Stimulated activated CD8-positive, alpha-beta memory T cell treated with anti-CD3 and anti-CD28 coated beads, Interleukin-15, amount 100 ng/mL, for 1 hour (primary cell): ENCODE measurements around the gene SPSB4.

ENCODE experiments used
- DNase-seq: peaks from one replicate; pipeline ENCODE4 v3.0.0-alpha.2; 2020; ENCODE audit warnings: low read depth

The SPSB4 gene

DNA sequence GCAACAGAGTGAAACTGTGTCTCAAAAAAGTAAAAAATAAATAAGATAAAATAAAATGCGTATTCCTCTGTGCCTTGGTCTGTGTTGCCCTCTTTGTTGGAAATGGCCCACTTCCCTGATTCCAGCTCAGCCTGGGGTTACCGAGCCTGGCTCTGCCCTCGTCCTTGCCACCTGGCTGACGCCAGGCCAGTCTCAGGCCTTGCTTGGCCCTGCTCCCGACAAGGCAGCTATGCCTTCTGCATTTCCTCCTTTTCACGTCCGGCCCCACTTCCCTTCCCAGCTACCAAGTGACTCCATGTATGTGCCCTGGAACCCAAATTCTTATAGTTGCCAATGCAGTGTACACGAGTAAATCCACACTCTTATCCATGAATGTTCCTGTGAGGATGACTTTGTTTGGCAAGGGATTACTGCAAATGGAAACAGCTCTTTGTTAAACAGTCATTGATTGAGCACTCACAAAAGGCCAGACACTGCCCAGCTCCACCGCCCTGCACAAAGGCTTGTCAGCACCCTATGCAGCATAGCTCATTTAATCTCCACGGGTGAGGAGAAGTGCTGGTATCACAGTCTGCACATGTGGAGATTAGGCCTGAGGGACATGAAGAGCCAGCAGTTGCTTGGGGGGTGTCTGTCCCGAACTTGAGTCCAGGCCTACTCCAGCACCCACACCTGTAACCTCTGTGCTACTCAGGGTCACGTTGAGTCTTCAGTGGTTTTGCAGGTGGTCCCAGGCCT is 25.1 kb downstream of the SPSB4 start:
- no peak for DNase-seq

DNA sequence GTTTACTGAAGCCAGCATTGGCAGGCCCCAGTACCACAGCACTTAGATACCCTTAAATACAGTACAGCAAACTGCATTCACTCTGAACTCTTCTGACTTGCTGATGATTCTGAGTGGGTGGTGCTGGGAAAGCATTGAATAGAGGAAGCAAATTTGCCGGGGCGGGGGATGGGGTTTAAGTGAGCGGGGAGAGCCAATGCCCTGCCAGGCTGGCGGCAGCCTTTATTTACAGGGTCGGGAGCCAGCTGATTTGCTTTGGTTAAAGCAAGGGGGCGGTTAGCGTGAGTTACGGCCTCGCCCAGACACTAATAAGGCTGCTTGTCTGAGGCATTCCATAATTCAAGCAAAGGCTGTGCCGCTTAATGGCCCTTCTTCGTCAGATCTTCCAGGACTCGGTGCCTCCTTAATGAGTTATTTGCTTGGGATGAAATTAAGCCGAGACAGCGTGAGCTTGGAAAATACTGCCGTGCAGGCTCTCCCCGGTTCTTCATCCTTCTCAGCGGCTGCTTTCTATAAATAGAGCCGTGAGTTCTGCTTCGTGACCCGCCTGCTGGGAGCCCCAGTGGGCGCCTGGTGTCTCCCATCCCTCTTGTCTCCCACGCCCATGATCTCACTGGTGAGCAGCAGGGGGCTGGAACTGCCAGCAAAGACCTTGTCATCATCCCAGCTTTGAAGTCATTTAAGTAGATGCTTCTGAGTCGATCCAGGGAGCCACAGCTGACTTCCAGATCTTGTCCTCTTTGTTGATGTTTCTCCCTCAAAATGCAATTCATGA is 25.8 kb downstream of the SPSB4 start:
- no peak for DNase-seq

DNA sequence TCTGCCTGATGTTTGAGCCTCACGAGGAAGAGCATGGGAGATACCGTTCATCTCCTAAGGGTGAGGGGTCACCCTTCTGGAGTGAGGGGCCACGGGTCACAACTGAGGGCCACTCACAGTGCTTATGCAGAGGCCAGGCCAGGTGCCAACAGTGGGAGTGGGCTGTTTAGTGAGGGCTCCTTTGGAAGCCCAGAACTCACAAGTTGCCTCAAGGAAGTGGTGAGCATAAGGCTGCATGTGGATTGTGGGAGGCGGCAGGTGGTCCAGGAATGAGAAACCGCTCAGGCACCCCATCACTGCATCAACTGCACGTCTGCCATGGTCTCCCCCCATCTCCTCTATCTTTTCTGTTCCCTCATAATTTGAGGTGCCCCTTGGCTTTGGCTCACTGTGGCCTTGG is 26.5 kb downstream of the SPSB4 start:
- DNase-seq, result no peak

DNA sequence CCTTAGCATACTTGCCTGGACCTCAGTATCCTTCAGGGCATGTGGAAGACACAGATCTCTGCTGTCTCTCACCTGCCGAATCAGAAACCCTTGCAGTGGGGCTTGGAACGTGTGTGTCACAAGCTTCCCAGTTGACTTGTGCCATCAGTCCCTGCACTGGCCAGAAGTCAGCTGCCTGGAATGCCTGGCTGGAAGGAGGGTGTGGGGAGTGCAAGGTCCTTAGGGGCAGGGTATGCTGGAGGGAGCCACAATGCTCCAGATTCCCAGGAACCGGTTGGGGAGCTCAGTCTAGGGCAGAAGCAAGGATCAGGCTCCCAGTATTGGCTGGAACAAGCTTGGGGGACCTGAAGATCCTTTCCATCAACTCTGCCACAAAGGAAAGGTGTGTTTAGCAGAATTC is 27.1 kb downstream of the SPSB4 start:
- no peak for DNase-seq

DNA sequence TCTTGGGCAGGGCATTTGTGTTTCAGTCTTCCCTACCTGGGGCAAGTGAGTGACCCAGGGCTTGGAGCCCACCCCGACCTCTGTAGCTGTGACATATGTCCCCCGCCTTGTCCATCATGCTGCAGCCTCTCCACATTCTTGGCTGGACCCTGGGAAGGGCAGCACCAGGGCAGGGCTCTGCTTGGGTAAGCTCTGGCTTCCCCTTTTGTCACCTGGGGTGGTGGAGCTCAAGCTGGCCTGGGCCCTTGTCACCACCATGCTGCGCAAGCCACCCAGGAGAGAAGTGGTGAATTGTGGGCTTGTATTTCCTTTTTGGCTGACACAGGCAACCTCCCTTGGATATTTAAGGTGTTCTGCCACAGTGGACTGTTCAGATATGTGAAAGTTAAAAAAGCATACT is 29.3 kb downstream of the SPSB4 start:
- DNase-seq, result no peak

DNA sequence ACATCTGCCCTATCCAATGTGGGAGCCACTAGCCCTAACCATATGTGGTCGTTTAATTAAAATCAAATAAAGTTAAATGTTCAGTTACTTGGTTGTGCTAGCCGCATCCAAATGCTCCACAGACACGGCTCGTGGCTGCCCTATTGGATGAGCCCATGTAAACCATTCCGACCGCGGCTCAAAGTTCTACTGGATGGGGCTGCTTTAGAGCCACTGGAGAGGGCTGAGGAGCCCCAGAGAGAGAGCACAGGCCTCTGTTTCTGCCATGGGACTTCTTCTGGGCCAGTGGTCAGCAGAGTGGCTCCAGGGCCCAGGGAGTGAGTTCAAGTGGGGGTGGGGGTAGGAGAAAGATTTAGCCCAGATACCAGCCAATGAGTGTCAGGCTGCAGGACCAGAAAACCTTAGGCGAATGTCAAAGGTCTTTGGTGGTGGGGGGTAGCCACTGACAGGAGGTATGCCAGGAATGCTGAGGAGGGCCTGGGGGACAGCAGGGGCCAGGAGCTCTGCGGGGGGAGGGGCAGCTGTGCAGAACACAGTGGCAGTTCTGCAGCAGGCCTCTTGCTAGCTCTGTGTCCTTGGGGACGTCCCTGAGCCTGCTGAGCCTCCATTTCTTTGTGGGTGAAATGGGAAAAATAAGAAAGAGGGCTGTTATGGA is 30.1 kb downstream of the SPSB4 start:
- DNase-seq, result no peak

DNA sequence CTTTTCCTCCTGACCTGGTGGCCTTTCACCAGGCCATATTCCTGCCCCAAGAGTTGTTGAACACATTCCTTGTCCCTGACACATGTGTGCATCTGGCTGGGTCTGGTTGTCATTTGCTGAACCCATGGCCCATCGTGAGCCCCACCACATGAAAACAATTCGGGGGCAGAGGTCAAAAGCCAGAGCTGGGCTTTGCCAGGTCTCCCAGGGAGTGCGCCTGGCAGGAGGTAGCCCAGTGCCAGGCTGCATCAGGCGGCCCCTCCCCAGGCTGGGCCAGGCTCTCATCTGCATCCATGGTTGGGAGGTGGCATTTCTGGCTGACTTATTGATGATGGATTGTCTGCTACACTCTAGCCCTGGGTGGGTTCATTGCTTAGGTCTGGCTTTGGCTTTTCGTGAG is 30.9 kb downstream of the SPSB4 start:
- DNase-seq, result no peak

DNA sequence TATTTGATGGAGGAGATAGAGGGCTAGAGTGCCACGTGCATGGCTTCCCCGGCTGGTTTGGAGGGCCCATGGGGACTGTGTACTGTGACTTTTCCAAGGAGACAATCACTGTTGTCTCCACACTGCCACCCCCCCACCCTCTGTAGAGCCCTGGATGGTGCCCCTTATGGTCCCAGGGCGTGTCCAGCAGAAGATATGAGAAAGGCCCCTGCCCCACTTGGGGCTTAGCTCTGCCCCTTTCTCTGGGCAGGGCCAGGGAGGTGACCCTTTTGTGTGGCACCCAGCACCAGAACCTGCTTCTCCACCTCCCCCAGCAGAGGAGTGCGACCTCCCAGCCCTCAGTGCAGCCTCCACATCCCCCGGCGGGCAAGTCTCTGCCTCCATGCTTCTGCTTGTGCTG is 32.1 kb downstream of the SPSB4 start:
- DNase-seq, result no peak

DNA sequence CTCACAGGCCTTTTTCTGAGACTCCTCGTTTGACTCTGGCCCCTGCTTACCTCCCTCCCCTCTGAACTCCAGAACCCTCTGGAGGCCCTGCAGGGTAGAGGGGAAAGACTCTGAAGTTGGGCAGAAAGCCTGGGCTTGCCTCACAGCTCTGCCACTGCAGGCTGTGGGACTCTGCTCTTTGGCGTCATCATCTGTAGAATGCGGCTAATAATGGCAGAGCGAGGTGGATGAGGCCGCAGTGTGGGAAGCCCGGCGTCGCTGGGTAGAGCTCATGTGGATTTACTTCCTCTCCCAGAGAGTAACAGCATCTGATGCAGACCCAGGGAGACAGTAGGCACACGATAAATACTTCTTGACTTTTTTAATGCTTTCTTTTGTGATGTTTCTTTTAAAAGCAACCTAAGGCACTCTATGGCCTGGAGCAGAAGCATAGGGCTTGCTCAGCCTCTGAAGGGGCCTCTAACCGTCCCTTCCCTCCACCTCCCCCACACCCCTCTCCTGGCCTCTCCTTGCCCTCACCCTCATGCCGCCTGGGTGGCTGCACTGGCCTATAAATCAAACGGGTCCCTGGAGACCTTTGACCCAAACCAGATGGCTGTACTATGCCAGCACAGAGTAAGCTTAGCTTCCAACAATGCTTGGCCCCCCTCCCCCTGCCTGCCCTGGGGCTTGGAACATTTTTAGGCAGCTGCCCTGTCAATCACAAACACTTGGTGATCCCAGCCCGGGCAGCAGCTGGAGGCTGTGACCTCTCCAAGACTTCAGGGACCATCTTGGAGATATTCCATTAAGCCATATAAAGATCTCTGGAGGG is 32.9 kb downstream of the SPSB4 start:
- no peak for DNase-seq

DNA sequence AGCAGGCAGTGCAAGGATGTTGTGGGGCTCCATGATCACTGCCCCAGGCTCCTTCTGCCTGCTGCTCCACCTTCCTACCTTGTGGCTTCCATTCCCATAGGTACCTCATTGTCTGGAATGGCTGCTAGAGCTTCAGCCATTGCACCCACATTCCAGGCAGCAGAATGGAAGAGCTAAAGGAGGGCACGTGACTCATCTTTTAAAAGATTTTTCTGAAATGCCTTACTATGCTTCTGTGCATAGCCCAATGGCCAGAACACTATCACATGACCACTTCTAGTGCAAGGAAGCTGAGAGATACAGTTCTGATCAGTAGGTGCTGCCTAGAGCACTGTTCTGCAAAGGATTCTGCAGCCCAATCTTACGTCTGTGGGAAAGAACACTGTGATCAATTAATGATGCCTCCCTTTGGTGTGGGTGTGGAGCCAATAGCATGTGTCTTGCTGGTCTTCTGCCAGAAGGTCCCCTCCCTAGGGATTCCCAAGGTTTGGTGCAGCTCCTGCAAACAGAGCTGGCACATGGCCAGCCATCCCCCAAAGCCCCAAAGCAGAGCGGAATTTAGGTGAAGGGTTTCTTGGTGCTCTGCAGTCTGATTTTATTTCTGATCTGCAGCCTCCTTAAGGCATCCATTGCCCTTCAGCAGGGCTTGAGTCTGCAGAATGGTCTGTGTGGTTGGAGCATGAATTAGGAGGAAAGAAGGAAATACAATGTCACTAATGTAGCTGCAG is 34.4 kb downstream of the SPSB4 start:
- DNase-seq, result no peak

DNA sequence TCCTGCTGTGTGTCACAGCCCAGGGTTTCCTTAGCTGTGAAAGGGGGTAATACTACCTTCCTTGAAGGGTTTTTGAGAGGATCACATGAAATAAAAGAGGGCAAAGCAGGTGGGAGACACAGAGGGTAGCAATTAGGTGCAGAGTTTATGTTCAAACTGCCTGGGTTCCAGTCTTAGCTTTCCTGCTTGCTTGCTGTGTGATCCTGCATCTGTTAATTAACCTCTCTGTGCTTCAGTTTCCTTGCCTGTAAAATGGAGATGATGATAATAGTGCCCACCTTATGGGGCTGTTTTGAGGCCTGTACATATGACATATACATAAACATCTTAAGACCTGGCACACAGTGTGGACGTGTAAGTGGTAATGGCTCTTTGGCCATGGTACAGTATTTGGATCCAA is 35.0 kb downstream of the SPSB4 start:
- DNase-seq, result no peak

DNA sequence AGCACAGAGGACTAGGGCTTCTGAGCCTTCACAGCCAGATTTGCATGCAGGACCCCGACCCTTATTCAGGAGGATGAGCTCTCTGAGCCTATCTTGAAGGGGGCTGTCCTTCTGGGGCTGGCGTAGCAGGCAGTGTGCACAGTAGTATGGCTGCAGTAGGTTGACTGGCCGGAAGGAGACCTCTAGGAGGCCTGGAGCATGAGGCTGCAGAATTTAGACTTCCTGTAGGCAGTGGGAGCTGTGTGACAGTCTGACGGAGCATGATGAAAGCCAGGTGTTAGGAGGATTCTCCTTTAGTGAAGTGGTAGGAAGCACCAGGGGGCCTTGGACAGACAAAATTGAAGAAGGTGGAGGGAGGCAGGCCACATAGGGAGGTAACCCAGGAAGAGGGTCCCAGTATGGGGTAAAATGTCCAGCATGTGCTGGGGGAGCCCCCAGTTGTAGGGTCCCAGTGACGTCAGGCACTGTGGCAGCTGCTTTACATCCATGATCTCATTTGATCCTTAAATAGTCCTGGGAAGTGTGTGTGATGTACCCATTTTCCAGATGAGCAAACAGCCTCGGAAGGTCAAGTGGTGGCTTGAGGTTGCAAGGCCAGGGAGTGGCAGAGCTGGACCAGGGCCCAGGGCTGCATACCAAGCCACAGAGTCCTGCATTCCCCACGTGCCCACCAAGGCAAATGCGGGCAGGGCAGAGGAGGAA is 36.1 kb downstream of the SPSB4 start:
- DNase-seq, result no peak

DNA sequence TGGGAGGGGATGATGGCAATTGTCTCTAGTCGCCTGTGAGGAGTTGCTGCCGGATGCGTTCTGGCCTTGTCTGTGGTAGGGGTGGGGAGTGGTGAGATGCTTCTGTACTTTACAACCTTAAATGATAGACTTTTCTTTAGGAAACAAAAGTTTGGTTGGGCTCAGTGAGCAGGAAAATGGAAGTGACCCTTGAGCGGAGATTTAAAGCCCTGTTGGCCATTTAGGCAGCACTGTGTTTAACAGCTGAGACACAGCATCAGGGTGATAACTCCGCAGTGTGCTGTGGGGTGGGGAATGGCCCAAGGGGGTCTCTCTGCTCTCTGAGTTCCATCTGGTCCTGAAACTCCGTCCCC is 36.6 kb downstream of the SPSB4 start:
- no peak for DNase-seq

DNA sequence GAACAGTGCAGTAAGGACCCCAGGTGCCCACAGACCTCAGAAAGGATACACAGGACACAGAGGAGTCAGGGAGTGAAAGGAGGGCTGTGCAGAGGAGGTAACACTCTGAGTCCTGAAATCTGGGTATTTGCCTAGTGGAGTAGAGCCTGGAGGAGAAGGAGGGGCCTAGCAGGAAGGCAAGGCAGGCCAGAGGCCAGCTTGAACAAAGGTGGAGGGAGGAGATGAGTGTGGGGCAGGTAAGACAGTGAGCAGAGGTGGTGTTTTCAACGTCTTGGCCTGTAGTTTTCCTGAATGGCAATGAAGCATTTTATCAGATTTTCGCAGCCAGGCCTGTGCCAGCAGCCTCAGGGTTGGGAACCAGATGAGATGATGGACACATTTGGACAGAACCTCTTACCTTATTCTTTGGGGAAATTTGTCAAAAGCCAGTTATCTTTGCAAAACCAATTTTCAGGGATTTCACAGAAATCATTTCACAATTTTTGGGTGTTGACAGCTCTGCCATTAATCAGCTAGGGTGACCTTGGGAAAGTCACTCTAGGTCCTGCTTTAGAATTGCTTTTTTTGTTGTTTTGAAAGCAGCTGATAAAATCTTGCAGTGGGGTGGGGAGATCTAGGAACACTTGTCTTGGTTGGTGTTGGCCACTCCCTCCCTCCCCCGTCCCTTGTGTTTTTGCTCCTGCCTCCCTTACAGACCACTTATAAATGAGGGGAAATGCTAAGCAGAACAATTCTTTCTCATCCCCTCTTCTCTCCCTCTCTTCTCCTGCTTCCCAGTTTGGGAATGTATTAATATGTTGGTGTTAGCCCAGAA is 38.4 kb downstream of the SPSB4 start:
- DNase-seq, result no peak

DNA sequence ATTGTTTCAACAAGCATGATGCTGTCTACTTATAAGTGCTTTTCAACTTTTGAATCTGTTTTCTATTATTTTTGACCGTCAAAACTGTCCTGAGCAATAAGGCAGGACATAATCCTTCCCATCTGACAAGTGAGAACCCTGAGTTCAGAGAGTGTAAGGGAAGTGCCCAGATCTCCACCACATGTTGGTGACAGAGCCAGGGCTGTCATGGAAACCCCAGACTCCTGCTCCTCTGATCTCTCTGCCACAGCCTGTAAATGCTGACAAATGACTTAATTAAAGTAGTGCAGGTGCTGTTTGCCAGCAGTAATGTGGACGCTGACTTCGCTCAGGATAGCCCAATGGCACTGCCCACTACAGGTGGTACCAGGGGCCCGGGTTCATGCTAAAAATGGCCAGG is 40.3 kb downstream of the SPSB4 start:
- DNase-seq, result no peak

DNA sequence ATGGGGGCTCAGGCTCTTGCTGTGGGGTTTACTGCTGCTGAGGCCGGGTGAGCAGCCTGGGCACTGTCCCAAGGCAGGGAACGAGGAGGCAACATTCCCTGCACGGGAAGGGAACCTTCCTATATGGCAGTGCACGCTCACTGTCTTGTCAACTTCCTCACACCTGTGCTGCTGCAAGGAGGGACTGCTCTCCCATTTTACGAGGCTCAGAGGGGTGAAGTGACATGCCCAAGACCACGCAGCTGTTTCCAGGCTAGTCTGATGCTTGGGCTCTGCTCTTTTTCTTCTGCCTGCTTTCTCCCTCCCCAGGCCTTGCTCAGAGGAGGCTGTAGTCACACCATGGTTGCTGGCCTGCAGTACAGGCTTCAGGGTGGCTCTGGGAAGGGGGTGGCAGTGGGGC is 41.5 kb downstream of the SPSB4 start:
- no peak for DNase-seq

DNA sequence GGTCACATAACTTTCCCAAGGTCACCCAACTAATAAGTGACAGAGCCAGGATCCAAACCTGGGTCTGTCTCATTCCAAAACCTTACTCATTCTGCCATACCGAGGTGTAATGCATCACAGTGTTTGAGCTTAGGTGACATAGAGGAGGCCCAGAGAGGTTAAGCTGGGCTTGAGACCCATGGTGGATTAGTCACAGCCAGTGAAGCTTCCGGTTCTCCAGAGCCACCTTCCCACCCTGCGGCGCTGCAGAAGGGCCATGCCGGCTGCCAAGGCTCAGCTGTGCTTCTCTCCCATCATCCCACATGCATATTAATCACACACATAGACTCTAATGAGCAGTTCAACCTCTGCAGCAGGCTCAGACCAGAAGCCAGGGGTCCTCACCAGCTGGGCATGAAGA is 42.2 kb downstream of the SPSB4 start:
- no peak for DNase-seq

DNA sequence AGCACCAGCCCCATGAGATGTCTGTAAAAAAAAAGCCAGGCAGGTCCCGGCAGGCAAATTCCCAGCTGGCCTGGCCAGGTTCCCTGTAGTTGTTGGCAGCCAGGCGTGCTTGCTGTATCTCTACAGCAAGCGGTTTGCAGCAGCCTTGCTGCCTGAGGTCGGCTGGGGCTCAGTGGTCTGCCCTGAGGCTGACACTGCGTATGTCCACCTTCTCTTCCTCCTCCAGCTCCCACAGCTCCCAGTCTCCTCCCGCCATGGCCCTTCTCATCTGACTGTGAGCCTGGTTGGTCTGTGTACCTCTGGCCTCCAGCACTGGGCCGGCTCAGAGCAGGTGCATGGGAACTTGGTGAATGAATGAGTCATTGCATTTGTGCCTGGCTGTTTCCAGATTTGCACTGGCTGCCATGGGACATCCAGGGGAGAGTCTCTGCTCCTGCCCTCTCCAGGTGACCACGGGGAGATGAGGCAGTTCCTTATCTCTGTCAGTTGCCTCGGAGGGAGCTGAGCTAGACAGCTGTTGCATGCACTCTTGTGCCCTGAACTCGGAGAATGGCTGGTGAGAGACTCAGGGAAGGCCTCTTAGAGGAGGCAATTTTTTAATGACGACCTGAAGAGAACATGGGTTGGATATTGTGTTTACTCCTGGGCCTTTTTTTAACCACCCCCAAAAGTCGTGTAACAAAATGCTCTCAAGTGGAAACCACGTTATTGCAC is 43.0 kb downstream of the SPSB4 start:
- DNase-seq, result no peak

DNA sequence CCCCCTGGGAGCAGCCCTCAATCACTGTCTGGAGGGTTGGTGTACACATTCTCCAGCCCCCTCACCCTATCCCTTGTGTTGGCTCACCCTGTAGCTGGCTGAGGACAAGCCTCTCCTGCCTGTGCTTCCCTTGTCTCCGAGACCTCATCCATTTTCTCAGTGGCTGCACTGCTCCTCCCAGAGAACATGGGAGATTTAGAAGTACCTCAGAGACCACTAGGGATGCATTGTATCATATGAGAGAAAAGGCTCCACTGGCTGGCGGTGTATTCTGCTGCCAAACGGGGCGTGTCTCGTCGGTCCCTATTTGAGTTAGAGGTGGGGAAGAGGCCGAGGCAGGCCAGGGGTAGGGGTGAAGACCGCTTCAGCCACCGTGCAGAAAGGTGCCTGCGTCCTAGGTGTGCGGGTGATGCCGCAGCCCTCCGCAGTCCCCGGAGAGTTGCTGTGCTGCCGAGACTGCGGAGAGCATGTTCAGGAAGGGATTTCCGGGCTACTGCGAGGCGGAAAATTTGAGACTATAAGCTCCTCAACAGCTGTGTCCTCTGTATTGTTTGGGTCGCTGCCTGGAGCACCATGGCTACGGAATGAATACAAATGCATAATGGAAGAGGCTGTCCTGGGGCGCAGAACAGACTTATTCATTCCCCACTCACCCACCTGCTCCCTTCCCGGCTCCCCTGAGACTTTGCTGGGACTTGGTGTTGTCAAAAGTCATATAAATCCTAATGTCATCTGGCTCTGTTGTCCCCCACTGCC is 43.8 kb downstream of the SPSB4 start:
- no peak for DNase-seq
